Measurements from ENCODE around the gene MCC.

GRCh38 chr5:113437111-113437510 lies 51.1 kb downstream of the MCC start:
- TF ChIP-seq CTCF (conservative IDR thresholded peaks at IDR 0.05) (no peak), ZFX (IDR thresholded peaks at IDR 0.05) (no peak)
